ENCODE data around the gene WIPF2.

The WIPF2 gene

GRCh38 chr17:40316571-40317344 is 97.7 kb downstream of the WIPF2 start:
- no peak for DNase-seq

GRCh38 chr17:40317345-40317873 is 98.3 kb downstream of the WIPF2 start:
- no peak for DNase-seq

GRCh38 chr17:40317880-40318829 is 99.1 kb downstream of the WIPF2 start:
- DNase-seq, result peak; percentile 90

- no peak for DNase-seq
Observed at GRCh38 chr17:40318830-40319391, 99.8 kb downstream of the WIPF2 start.

GRCh38 chr17:40319651-40320540 is 100.8 kb downstream of the WIPF2 start:
- DNase-seq, result peak; percentile 81

GRCh38 chr17:40320756-40321523 is 101.8 kb downstream of the WIPF2 start:
- DNase-seq, result no peak

GRCh38 chr17:40321524-40321929 is 102.4 kb downstream of the WIPF2 start:
- DNase-seq, result no peak

- no peak for DNase-seq
Observed at GRCh38 chr17:40321961-40322357, 102.9 kb downstream of the WIPF2 start.

GRCh38 chr17:40322358-40323315 is 103.5 kb downstream of the WIPF2 start:
- peak; percentile 90 for DNase-seq

GRCh38 chr17:40323391-40324381 is 104.6 kb downstream of the WIPF2 start:
- peak; percentile 78 for DNase-seq

GRCh38 chr17:40325156-40326013 is 106.3 kb downstream of the WIPF2 start:
- DNase-seq, result no peak

- DNase-seq, result no peak
Observed at GRCh38 chr17:40326014-40326831, 107.1 kb downstream of the WIPF2 start.

- no peak for DNase-seq
Observed at GRCh38 chr17:40326832-40327199, 107.7 kb downstream of the WIPF2 start.

- DNase-seq, result no peak
Observed at GRCh38 chr17:40327244-40327729, 108.2 kb downstream of the WIPF2 start.

GRCh38 chr17:40327735-40328385 is 108.8 kb downstream of the WIPF2 start:
- DNase-seq, result no peak

GRCh38 chr17:40328386-40328766 is 109.3 kb downstream of the WIPF2 start:
- DNase-seq, result no peak
